ENCODE data around the gene VSIG10L. TPM values are rescaled to one million over a fixed set of nuclear protein-coding genes. Genes with fewer than 3 reads are reported as not detected.

The VSIG10L gene
- total RNA-seq: 0.65 TPM
- long read RNA-seq, partial matches to known transcripts: 2 of 2 reads
- long read RNA-seq, other reads (novel, unspliced or antisense): 0 of 2 reads

DNA sequence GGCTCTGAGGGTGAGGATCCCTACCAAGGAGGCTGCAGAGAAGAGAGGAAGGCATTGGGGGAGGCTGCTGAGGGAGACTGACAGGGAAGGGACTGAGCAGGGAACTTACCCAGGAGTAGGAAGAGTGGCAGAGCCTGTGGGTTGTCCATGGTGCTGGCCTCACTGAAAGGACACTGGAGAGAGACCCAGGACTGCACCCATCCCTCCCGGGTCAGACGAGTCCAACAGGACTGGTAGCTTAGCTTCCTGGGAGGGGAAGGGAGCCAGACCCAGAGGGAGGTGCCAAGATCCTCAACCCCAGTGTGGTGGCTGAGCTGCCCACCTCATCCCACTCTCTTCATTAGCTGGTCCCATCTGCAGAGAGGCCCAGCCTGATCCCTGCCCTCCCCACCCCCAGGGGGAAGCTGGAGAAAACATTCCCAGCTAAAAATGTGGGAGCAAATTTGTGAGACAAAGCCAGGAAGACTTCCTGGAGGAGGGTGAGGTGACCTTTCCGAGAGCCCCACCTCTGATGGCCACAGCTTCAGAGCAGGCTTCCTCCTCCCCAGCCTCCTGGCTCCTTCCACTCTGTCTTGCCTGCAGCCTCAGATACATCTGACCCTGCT, at the start of gene VSIG10L:
TSS of gene VSIG10L (minus strand) at position 164 of the 605 bp plus-strand sequence. CDS start at position 149, 15 bp downstream.
- ATAC-seq (ENCODE audit: poor library complexity): no peak
- DNase-seq: peak; percentile 19
- intact Hi-C loops (cut with DNase I): no loop called here

DNA sequence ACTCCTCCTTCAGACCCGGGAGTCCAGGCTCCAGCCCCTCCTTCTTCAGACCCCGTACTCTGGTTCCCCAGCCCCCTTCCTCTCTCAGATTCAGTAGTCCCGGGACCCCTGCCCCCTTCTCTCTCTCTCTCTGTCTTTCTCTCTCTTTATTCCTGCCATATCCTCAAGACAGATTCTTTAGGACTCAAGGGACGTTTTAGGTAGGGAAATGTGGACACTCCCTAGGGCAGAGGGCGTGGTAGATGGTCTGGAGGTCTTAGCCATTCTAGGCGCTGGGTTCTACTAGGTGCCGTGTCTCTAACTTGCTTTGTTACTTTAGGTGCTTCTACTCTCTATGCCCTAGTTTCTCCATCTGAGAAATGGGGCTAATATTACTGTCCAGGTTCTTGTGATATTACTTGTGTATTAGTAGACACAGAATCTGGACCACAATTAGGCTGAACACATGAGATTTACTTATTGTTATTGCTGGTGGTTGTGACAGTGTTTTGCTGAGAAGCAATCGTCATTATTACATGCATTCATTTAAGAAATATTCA, 49.2 kb upstream of the VSIG10L start:
- DNase-seq: no peak
- ATAC-seq (ENCODE audit: poor library complexity): no peak
- intact Hi-C loops (cut with DNase I): loop anchor here (10.0 kb wide), 1 partner anchor 264 kb away; no protein-coding TSS in a partner anchor

DNA sequence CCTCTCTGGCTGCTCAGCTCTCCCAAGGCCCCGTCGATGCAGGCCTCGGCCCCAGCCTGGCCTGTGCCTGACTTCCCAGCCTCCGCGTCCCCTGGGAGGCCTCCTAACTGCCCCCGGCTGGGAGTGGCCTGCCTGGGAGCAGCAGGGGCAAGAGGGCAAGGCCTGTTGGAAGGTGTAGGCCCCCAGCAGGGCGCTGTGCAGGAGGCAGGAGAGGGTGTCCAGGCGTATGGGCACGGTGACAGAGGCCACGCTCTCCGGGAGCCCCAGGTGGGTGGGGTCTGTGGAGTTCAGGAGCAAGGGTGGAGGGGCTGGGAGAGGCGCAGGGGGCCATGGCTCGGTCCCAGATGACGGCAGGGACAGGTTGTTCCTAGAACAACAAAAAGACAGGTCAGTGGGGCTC, 47.2 kb upstream of the VSIG10L start:
- ATAC-seq (ENCODE audit: poor library complexity) (no peak), DNase-seq (no peak)
- intact Hi-C loops (cut with DNase I): no loop called here

DNA sequence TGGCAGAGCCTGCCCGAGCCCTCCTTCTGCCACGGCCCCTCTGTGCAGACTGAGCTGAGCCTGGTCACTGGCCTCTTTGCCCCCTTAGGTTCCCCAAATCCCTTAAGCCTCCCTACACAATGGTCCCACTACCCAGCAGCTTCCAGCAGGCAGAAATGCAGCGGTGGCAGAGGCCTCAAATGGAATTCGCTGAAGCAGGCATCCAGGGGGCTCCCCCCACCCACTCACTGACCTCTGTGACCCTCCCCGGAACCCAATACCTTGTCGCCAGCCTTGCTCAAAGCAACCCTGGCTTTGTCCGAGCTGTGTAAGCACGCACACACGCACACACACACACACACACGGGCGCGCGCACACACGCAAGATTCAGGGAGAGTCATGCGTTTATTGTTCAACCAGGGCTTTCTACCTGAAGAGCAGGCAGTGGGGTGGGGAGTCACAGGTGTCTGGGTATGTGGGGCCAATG, 46.0 kb upstream of the VSIG10L start, which contains the start of gene LIM2:
TSS of gene LIM2 (minus strand) at position 51 of the 466 bp plus-strand sequence. CDS start 531 bp downstream, outside the sequence.
- ATAC-seq (ENCODE audit: poor library complexity): no peak
- intact Hi-C loops (cut with DNase I): no loop called here
- DNase-seq: no peak

DNA sequence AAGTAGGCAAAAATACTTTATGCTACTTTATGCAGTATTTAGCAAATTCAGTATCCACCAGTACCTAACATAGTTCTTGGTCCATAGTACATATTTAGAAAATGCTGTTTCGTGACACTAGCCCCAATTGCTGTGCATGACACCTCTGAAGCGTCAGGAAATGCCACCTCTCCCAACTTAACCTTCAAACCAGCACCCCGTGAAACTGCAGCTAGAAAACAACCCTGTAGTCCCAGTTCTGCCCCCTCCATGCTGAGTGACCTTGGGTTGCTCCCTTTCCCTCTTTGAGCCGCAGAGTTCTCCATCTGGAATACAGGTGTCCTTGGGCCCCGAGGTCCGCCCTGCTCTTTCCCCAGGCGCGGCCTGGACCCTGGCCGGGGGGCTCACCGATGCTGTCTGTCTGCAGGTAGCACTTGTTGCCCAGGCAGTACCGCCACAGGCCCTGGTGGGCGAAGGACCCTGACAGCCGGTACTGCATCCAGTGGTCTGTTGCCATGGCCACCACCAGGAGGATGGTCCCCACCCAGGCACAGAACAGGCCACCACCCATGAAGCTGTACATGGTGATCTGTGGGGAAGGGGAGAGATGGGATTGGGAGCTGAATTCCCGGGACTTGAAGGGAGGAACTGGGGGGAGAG, 45.1 kb upstream of the VSIG10L start:
- no peak for DNase-seq
- ATAC-seq (ENCODE audit: poor library complexity): no peak
- intact Hi-C loops (cut with DNase I): no loop called here

DNA sequence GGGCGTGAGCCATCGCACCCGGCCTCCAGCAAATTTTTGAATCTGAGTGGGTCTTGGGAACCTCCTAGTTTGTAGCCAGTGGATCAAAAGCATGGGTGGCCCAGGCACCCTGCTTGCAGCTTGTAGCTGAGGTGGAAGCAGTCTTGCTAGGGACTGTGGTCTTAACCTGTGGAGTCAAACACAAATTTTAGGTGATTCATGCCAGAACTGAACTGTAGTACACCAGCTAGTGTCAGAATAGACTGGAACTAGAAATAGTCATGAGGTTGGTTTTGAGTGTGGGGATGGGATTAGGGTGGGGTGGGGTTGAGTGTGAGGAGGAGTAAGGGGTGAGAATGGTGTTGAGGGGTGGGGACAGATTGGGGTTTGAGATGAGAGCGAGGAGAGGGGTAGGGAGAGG, 40.1 kb upstream of the VSIG10L start:
- ATAC-seq (ENCODE audit: poor library complexity) (no peak), DNase-seq (peak; percentile 7)
- intact Hi-C loops (cut with DNase I): no loop called here

DNA sequence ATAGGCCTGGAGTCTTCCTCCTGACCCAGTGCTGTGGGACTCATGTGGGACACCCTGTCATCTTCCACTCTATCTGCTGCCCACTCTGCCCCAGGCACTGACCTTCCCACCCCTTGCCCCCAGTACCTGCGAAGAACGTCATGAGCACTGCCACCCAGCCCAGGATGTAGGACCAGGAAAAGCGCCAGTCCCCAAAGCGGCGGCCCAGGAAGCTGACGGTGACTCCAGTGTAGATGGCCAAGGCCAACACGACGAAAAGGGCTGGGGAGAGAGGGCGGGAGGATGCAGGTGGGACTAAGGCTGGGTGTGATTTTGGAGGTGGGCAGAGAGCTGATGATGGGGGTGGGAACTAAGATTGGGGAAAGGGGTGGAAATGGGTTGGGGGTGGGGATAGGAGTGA, 38.4 kb upstream of the VSIG10L start:
- no peak for ATAC-seq (ENCODE audit: poor library complexity)
- intact Hi-C loops (cut with DNase I): no loop called here
- DNase-seq: no peak

DNA sequence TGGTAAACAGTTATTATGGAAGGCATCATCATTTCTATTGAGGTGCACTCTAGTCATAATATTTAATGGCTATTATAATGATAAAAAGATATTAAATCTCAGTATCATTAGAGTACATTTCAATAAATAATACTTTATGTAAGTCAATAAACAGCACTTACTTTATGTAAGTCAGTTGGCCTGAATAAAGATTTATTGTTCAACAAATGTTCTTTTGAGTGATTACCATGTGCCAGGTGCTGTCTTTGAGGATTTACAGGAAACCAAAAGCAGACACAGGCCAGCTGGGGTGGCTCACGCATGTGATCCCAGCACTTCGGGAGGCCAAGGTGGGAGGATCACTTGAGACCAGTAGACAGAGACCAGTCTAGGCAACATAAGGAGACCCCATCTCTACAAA, 35.5 kb upstream of the VSIG10L start:
- intact Hi-C loops (cut with DNase I): no loop called here
- no peak for ATAC-seq (ENCODE audit: poor library complexity)
- no peak for DNase-seq

DNA sequence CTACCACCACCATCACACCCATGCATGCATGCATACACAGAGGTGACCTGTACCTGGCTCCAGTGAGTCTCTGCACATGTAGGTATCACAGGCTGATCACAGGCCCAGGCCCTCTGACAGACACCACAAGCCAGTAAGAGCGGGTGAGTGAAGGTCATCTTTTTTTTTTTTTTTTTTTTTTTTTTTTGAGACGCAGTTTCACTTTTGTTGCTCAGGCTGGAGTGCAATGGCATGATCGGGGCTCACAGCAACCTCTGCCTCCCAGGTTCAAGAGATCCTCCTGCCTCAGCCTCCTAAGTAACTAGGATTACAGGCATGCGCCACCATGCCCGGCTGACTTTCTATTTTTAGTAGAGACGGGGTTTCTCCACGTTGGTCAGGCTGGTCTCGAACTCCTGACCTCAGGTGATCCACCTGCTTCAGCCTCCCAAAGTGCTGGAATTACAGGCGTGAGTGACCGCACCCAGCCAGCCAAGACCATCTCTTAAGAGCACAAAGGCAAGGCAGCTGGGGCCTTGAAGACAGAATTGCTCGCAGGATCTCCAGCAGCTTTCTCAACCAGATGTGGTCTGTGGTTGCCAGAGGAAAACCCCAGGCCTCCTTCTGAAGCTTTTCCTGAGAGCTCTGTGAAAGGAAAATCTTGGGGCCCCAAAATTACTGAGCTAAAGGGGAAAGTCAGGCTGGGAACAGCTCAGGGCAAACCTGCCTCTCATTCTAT, 33.7 kb upstream of the VSIG10L start:
- intact Hi-C loops (cut with DNase I): no loop called here
- peak; percentile 8 for DNase-seq
- no peak for ATAC-seq (ENCODE audit: poor library complexity)

DNA sequence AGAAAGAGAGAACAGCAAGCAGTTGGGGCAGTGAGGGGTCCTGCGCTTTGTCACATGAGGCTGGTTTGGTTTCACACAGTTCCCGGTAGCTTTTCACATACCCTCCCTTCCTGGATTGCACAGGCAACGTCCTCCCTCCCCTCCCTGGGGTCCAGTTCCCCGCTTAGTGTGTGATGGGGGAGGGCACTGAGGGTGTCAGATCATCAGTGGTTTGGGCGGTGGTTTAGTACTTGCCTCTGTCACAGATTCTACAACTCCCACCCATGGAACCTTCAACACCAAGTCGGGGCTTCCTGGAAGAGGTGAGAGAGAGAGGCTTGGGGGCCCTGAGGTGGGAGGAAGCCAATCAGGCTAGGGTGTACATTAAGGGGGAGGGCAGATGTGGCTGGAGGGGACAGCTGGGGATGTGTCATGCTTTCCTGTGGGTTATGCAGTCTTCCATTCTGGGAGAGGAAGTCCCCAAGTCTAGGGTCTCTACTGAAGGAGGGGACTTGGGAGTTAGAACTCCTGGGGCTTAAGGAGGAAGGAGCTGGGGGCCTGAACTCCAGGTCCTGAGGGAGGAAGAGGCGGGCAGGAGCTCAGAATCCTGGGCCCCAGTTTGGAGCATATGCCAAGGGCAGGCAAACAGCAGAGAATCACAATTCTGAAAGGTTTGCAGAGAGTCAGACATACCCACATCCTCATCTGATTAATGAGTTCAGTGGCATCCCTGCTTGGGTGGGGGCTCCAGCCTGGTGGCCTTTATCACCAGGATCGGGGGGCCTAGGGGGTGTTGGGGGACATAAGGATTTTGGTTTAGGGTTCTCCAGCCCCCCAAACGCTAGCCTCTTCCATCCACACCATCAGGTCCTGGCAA, 30.9 kb upstream of the VSIG10L start, which contains the start of gene NKG7:
TSS of gene NKG7 (minus strand) at position 6 of the 856 bp plus-strand sequence. CDS start 119 bp downstream, outside the sequence.
- intact Hi-C loops (cut with DNase I): no loop called here
- ATAC-seq (ENCODE audit: poor library complexity): no peak
- peak; percentile 31 for DNase-seq

DNA sequence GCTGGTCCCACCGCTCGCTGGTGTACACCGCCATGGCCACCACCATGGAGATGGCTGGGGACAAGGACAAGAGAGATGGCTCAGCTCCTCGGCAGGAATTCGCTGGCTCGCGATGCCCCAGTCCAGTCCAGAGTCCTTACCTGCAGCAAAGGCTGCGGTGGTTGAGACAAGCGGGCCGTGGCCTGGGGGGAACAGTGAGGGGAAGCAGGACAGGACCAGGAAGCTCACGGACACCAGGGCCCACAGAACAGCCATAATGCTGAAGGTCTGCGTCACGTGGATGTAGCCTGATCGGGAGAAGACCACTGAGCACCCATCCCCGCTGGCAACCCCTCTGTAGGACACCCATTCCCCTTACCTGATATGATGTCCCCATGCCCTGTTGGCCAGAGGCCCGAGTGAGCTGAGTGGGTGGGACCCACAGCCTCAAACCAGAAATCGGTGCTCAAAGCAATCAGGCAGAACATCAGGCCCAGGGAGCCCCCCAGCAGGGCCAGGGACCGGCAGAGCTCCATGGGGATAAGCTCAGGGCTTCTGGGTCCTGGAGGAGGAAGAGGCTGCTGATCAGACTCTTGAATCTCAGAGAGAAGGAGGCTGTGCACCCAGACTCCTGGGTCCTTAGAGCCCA, 30.2 kb upstream of the VSIG10L start:
- DNase-seq (peak; percentile 33), ATAC-seq (ENCODE audit: poor library complexity) (no peak)
- intact Hi-C loops (cut with DNase I): no loop called here

DNA sequence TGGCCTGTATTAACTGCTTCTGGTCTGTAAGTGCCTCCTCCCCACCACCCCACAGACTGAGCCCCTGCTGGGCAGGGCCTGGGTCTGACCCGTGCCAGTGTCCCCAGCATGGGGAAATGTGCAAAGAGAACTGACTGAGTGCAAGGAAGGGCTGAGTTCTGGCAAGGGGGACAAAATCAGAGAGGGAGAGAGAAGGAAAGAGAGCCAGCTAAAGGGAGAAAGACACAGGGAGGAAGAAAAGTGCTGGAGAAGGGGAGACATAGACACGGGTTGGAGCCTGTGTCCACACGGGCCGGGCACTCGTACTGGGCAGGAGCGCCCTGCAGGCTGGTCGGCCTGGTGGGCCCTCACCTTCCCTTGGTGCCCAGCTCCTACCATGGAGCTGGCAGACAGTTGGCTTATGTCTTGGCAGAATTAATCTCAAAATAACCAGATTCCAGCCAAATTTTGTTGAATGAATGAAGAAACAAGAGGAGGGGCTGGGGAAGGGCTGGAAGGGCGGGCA, 29.3 kb upstream of the VSIG10L start:
- ATAC-seq (ENCODE audit: poor library complexity) (no peak), DNase-seq (peak; percentile 11)
- intact Hi-C loops (cut with DNase I): no loop called here

DNA sequence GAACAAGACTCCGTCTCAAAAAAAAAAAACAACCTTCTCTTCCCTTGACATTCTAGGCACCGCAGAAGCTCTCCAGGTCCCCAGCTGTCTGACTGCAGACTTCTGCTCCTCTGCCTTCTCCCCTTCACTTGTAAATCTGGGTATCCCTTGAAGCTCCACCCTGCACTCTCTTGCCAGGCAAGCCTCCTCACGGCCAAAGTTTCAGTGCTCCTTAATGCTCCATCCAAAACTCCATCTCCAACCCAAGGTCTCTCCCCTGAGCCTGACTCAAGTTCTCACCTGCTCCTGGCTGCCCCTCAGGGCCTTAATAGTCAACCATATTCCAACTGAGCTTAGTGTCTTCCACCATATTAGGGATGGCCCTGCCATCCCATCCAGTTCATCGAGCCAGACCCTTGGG, 28.3 kb upstream of the VSIG10L start:
- DNase-seq (peak; percentile 9), ATAC-seq (ENCODE audit: poor library complexity) (no peak)
- intact Hi-C loops (cut with DNase I): no loop called here

DNA sequence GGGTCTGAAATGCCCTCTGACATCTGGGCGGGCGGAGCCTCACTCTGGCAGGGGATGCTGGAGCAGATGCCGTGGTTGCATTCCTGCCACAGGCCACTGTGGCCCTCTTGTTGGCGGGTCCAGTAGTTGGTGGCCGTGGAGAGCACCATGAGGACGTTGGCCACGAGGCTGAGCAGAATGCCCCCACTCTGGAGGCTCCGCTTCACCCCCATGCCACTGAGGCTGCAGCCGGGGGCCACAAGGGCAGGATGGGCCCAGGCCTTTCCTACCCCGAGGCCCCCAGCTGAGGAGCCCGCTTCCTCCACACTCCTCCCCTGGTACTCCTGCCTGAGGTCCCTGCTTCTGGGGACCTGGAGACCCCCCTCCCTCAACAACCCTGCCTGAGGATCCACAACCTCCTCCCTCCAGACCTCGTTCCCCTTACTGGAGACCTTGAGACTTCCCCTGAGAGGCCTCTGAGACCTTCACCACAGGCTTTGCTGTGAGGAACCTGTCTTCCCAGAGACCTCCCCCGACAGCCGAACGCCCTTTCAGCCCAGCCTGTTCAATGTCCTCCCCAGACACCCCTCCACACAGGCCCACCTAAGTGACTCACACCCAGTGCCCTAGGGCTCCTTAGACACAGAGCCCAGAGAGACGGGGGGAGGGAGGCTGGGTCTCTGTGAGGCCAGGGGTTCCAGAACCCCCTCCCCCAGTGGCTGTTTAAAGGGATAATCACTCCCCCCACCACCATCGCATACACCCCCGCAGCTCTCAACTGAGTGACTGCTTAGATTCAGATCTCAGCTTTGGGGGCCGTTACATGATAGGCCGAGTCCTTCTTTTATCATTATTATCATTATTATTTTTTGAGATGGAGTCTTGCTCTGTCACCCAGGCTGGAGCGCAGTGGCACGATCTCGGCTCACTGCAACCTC, 26.7 kb upstream of the VSIG10L start, which contains the start of gene CLDND2:
TSS of gene CLDND2 (minus strand) at position 638 of the 917 bp plus-strand sequence. CDS start at position 212, 426 bp downstream.
- intact Hi-C loops (cut with DNase I): no loop called here
- ATAC-seq (ENCODE audit: poor library complexity) (no peak), DNase-seq (peak; percentile 36)

DNA sequence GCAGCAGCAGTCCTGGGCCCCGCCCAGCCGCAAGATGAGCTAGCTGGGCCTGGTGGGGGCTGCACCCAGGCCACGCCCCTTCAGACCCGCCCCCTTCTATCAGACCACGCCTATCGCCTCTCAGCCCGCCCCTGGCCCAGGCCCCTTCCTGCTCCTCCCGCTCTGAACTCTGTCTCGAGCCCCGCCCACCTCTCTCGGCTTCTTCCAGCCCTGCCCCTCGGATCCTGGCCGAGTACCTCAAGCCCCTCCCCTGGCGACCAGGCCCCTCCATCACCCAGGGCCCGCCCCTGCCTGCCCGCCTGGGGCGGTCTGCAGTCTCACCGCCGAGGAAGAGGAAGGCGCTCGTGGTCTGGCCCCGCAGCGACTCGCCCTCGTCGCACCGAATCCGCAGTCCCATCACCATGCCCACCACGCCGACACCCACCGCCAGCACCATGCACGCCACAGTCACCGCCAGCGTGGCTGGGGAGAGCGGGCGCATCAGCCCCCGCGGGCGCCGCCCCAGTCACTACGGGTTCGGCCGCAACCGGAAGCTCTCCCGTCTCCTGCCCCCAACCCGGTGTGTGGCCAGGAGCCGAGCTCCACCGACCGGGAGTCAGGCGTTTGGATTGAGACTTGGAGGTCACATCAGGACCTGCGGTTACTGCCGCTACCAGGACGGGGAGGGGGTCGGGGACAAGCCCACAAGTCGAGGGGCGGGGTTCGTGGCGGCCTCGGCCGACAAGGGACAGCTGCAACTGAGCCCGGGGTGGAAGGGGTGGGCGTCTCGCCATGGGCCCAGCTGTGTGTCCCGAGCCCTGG, 25.8 kb upstream of the VSIG10L start:
- intact Hi-C loops (cut with DNase I): no loop called here
- ATAC-seq (ENCODE audit: poor library complexity): peak; percentile 88
- DNase-seq: peak; percentile 100

DNA sequence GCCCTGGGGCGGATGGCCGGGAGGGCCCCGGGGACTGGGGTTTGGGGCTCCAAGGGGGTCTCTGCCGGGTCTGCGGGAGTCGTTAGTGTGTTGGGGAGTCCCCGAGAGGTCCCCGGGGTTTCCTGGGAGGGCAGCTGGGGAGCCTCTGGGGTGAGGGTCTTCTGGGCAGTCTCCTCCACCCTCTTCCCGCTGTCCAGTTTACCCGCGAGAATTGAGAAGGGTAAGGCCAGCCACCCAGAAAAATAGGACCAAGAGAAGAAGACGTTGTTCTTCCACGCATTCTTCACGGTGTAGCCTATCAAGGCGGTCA, 25.3 kb upstream of the VSIG10L start:
- DNase-seq (no peak), ATAC-seq (ENCODE audit: poor library complexity) (no peak)
- intact Hi-C loops (cut with DNase I): no loop called here
